Subcutaneous abdominal adipose tissue (tissue), 5 donors: ENCODE measurements around the gene NCSTN.

ENCODE experiments used
- H3K27ac ChIP-seq: one replicate; pipeline ENCODE4 v1.7.0; 2013; ENCODE audit warnings: low read depth, mild to moderate bottlenecking, inconsistent platforms, low read length, moderate library complexity
- H3K27me3 ChIP-seq, 5 donors: one replicate each; pipeline ENCODE4 v1.7.0; 2013; ENCODE audit warnings: low read length in 5 of 5, inconsistent platforms in 1 of 5; ENCODE audit not compliant: control insufficient read depth in 5 of 5, insufficient read depth in 4 of 5
- H3K36me3 ChIP-seq, 5 donors: one replicate each; pipeline ENCODE4 v1.7.0; 2013; ENCODE audit warnings: low read length in 5 of 5; ENCODE audit not compliant: control insufficient read depth in 5 of 5, insufficient read depth in 5 of 5
- H3K4me1 ChIP-seq, 5 donors: one replicate each; pipeline ENCODE4 v1.7.0; 2013; ENCODE audit warnings: low read length in 5 of 5, mild to moderate bottlenecking in 3 of 5, moderate library complexity in 1 of 5; ENCODE audit not compliant: control insufficient read depth in 5 of 5, insufficient read depth in 5 of 5
- H3K4me3 ChIP-seq, 5 donors: one replicate each; pipeline ENCODE4 v1.7.0; 2013; ENCODE audit warnings: low read length in 5 of 5, low read depth in 1 of 5
- H3K9ac ChIP-seq, 5 donors: one replicate each; pipeline ENCODE4 v1.7.0; 2013; ENCODE audit warnings: low read length in 5 of 5, mild to moderate bottlenecking in 4 of 5, moderate library complexity in 3 of 5
- H3K9me3 ChIP-seq, 5 donors: one replicate each; pipeline ENCODE4 v1.7.0; 2013; ENCODE audit warnings: low read length in 5 of 5; ENCODE audit not compliant: control insufficient read depth in 5 of 5
- donor health status: healthy.
- donor health status: healthy.
- donor health status: healthy.
- donor health status: healthy.
- donor health status: healthy.

NCSTN gene

DNA sequence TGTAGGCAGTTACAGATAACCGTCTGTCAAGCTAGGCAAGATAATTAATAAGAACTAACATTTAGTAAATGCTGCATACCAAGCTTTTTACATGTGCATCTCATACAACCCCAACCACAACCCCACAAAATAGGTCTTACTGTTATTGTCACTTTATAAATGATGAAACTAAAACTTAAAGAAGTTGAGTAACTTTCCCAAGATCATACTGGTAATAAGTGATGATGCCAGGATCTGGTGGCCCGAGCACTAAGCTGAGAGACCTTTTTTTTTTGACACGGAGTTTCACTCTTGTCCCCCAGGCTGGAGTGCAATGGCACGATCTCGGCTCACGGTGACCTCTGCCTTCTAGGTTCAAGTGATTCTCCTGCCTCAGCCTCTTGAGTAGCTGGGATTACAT, 1.8 kb downstream of the NCSTN start:
- Histone ChIP-seq H3K4me1 (peaks cover 0 to 46% (median 34%) of the 10 kb centered on the region in 5 donors), H3K27ac (no peak overlapping the region), H3K27me3 (no peaks in the 10 kb centered on the region), H3K9me3 (no peaks in the 10 kb centered on the region), H3K4me3 (no peak overlapping the region), H3K36me3 (peaks cover 15 to 35% (median 23%) of the 10 kb centered on the region in 5 donors), H3K9ac (no peak overlapping the region)

DNA sequence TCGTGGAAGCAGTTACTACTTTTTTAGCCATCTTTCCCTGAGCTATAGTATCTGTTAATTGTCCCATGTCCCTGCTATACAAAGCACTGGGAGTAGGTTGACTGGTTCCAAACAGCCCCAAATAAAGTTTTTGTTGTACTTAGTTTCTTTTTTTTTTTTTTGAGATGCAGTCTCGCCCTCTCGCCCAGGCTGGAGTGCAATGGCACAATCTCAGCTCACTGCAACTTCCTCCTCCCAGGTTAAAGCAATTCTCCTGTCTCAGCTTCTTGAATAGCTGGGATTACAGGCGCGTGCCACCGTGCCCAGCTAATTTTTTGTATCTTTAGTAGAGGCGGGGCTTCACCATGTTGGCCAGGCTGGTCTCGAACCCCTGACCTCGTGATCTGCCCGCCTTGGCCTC, 3.3 kb downstream of the NCSTN start:
- H3K9ac ChIP-seq: no peak overlapping the region
- no peak overlapping the region for H3K4me3 ChIP-seq
- H3K27me3 ChIP-seq: no peaks in the 10 kb centered on the region
- peaks cover 0 to 37% (median 24%) of the 10 kb centered on the region in 5 donors for H3K4me1 ChIP-seq
- no peak overlapping the region for H3K27ac ChIP-seq
- H3K36me3 ChIP-seq: peaks cover 19 to 50% (median 38%) of the 10 kb centered on the region in 5 donors
- no peaks in the 10 kb centered on the region for H3K9me3 ChIP-seq

DNA sequence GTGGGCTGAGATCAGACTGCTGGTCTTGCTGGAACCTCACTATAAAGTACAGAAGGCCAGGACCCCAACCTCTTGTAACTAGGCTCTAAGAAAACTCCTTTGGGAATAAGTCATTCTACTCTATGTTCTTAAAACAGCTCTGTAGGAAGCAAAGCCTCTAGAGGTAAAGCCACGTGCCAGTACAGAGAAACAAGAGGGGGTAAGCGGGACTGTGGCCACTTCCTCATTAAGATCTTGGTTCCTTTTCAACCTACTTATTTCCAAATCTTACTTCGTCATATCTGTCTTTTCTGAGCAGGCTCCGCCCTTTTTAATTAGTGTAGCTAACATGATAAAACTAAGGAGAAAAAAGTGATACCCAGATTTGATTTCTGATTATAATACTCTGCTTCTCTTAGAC, 3.8 kb downstream of the NCSTN start:
- Histone ChIP-seq H3K4me3 (no peak overlapping the region), H3K4me1 (peaks cover 0 to 37% (median 24%) of the 10 kb centered on the region in 5 donors), H3K27ac (no peak overlapping the region), H3K9ac (peak overlapping the region in 1 of 5 donors; percentile 28), H3K27me3 (no peaks in the 10 kb centered on the region), H3K9me3 (no peaks in the 10 kb centered on the region), H3K36me3 (peaks cover 19 to 55% (median 43%) of the 10 kb centered on the region in 5 donors)

DNA sequence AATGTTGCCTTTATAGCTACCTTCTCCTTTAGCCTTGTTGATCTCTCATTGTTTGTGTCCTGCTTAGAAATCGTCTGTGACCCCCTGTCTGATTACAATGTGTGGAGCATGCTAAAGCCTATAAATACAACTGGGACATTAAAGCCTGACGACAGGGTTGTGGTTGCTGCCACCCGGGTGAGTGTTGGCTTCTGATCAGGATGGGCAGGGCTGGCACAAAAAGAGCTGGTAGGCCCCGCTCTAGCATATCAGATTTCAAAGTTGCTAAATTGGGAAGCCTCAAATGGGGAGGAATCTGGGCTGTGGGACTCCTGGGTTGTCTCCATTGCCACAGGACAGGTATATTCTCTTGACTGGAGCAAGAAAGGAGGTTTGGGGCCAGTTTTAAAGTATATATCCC, 8.4 kb downstream of the NCSTN start:
- Histone ChIP-seq H3K9me3 (no peaks in the 10 kb centered on the region), H3K4me1 (peaks cover 0 to 30% (median 25%) of the 10 kb centered on the region in 5 donors), H3K36me3 (peaks cover 30 to 94% (median 86%) of the 10 kb centered on the region in 5 donors), H3K9ac (no peak overlapping the region), H3K27me3 (no peaks in the 10 kb centered on the region), H3K27ac (no peak overlapping the region), H3K4me3 (no peak overlapping the region)

DNA sequence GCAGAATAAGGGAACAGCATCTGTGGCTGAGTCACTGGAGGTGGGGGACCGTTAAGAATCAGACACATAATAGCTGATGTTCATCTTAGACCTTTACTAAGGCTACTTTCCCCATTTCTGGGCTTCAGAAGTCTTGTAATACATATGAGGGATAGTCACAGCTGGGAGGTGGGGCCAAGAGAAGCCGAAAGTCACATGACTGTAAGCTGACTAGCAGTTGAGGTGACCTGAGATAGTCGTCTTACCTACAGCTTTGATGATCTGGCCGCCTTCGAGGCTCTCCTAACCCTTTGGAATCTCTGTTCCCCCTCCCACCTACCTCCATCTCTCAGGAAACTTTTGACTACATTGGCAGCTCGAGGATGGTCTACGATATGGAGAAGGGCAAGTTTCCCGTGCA, 9.4 kb downstream of the NCSTN start:
- Histone ChIP-seq H3K27me3 (no peaks in the 10 kb centered on the region), H3K9ac (no peak overlapping the region), H3K4me1 (peaks cover 1 to 37% (median 31%) of the 10 kb centered on the region in 5 donors), H3K27ac (no peak overlapping the region), H3K36me3 (peaks cover 30 to 99% (median 92%) of the 10 kb centered on the region in 5 donors), H3K4me3 (no peak overlapping the region), H3K9me3 (no peaks in the 10 kb centered on the region)

DNA sequence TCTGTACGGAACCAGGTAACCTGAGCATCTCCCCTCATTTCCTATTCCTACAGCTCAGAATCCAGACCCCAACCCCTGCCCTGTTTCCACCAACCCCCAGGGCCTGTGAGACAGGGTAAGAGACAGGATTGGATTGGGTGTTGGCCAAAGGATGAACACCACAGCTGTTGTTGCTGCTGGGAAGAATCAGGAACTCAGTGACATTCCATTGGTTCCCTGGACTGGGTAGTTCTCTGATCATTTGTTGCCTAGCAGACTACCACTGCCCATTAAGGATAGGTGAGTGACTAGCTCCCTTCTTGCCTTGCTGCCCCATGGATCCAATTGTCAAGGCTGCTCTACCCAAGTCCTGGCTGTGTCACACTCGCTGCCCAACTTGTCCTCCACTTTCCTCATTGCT, 10.0 kb downstream of the NCSTN start:
- Histone ChIP-seq H3K4me1 (peaks cover 1 to 43% (median 36%) of the 10 kb centered on the region in 5 donors), H3K27ac (no peak overlapping the region), H3K36me3 (peaks cover 28 to 99% (median 92%) of the 10 kb centered on the region in 5 donors), H3K4me3 (no peak overlapping the region), H3K9me3 (no peaks in the 10 kb centered on the region), H3K9ac (no peak overlapping the region), H3K27me3 (no peaks in the 10 kb centered on the region)

DNA sequence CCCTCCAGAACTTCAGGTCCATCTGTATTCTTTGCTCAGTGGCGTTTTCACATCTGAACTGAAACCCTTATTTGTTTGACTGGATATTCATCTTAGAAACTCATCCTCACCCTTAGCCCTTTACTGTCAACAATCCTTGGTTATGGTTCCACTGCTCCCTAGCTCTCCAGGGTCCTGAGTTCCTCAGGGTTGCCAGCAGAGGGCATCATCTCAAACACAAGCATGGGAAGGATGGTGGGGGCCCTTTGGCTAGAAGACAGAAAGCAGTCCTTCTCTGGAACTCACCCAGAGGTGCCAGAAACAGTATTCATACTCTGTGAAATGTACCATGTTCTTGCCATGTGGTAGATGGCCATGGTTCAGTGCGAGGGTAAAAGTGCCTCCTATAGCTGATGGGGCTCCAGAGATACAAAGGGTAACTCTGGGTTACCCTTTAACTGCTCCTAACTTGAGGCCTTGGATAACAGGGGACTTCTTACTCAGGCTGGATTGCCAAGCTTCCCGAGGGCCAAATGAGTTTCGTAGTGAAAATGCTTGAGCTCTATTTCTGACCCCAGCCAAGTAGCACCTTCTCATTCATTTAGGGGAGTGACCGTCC, 11.3 kb downstream of the NCSTN start:
- Histone ChIP-seq H3K4me3 (no peak overlapping the region), H3K27me3 (no peaks in the 10 kb centered on the region), H3K9me3 (no peaks in the 10 kb centered on the region), H3K9ac (no peak overlapping the region), H3K27ac (peak overlapping the region; percentile 84), H3K4me1 (peaks cover 1 to 44% (median 36%) of the 10 kb centered on the region in 5 donors), H3K36me3 (peaks cover 23 to 94% (median 88%) of the 10 kb centered on the region in 5 donors)

DNA sequence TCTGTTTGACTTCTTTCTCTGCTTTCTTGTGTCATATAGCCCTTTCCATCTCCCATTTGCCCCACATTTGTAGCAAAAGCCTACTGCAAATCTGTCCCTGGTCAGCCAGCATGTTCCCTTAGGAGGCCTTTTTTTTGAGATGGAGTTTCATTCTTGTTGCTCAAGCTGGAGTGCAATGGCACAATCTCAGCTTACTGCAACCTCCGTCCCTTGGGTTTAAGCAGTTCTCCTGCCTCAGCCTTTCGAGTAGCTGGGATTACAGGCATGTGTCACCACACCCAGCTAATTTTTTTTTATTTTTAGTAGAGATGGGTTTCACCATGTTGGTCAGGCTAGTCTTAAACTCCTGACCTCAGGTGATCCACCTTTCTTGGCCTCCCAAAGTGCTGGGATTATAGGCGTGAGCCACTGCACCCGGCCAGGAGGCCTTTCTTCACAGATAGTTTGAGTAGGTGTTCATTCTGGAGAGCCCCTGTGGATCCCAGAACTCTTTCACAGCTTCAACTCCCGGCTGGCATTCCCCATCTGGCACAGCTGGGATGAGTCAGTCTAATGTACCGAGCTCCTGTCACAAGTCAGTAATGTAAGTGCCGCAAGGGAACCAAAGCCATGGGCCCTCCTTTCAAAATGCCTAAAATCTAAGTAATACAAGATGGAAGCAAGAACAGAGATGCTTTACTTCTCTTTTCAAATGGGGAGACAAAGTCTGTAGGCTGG, 14.3 kb downstream of the NCSTN start:
- Histone ChIP-seq H3K4me1 (peaks cover 1 to 49% (median 42%) of the 10 kb centered on the region in 5 donors), H3K27ac (peak overlapping the region; percentile 84), H3K36me3 (peaks cover 12 to 78% (median 69%) of the 10 kb centered on the region in 5 donors), H3K27me3 (no peaks in the 10 kb centered on the region), H3K9me3 (no peaks in the 10 kb centered on the region), H3K9ac (peak overlapping the region in 2 of 5 donors; percentile 21 to 27), H3K4me3 (peak overlapping the region in 1 of 5 donors; percentile 24)

DNA sequence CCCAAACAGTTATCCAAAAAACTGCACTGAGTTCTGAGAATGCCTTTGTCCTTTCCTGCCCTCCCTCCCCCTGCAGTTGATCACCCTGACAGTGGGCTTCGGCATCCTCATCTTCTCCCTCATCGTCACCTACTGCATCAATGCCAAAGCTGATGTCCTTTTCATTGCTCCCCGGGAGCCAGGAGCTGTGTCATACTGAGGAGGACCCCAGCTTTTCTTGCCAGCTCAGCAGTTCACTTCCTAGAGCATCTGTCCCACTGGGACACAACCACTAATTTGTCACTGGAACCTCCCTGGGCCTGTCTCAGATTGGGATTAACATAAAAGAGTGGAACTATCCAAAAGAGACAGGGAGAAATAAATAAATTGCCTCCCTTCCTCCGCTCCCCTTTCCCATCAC, 14.9 kb downstream of the NCSTN start:
- H3K4me3 ChIP-seq: no peak overlapping the region
- H3K9ac ChIP-seq: peak overlapping the region in 2 of 5 donors; percentile 1 to 27
- H3K27me3 ChIP-seq: no peaks in the 10 kb centered on the region
- peaks cover 1 to 55% (median 47%) of the 10 kb centered on the region in 5 donors for H3K4me1 ChIP-seq
- peaks cover 12 to 72% (median 63%) of the 10 kb centered on the region in 5 donors for H3K36me3 ChIP-seq
- H3K9me3 ChIP-seq: no peaks in the 10 kb centered on the region
- H3K27ac ChIP-seq: peak overlapping the region; percentile 84

DNA sequence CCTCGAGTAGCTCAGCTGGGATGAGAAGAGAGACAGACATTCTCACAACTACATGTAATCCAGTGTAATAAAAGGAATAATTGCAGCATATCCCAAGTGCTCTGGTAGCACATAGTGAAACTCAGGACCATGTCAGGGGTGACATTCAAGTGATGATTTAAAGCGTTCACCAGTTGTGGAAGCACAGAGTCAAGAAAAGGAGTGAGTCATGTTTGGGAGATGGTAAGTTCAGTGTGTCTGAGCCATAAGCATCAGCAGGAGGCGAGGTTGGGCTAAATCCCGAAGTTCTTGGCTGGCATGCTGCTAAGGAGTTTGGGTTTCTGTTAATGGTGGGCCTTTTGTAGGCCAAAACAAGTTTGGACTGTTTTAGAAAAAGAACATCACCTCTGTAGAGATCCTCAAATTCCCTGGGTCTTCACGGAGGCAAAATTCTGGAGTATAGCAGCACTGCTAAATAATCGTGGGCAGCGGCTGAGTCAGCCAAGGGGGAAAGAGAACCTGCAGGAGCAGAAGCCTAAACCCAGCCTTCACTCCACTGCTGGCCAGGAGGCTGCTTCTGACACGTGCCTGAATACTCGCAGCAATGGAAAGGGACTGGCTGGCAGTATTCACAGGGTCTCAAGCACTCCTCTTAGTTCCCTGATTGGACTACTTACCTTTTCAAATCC, 16.5 kb downstream of the NCSTN start:
- peak overlapping the region; percentile 17 for H3K27ac ChIP-seq
- H3K4me3 ChIP-seq: no peak overlapping the region
- no peaks in the 10 kb centered on the region for H3K9me3 ChIP-seq
- H3K4me1 ChIP-seq: peaks cover 1 to 56% (median 50%) of the 10 kb centered on the region in 5 donors
- no peaks in the 10 kb centered on the region for H3K27me3 ChIP-seq
- peaks cover 6 to 56% (median 47%) of the 10 kb centered on the region in 5 donors for H3K36me3 ChIP-seq
- no peak overlapping the region for H3K9ac ChIP-seq
